Measurements from ENCODE around the gene TTC21A.
"Not testable (repeated sequence)": the region's sequence is repeated elsewhere in the genome, so short reads cannot be mapped to it uniquely, and the experiment has no call there.

The TTC21A gene, protein sequence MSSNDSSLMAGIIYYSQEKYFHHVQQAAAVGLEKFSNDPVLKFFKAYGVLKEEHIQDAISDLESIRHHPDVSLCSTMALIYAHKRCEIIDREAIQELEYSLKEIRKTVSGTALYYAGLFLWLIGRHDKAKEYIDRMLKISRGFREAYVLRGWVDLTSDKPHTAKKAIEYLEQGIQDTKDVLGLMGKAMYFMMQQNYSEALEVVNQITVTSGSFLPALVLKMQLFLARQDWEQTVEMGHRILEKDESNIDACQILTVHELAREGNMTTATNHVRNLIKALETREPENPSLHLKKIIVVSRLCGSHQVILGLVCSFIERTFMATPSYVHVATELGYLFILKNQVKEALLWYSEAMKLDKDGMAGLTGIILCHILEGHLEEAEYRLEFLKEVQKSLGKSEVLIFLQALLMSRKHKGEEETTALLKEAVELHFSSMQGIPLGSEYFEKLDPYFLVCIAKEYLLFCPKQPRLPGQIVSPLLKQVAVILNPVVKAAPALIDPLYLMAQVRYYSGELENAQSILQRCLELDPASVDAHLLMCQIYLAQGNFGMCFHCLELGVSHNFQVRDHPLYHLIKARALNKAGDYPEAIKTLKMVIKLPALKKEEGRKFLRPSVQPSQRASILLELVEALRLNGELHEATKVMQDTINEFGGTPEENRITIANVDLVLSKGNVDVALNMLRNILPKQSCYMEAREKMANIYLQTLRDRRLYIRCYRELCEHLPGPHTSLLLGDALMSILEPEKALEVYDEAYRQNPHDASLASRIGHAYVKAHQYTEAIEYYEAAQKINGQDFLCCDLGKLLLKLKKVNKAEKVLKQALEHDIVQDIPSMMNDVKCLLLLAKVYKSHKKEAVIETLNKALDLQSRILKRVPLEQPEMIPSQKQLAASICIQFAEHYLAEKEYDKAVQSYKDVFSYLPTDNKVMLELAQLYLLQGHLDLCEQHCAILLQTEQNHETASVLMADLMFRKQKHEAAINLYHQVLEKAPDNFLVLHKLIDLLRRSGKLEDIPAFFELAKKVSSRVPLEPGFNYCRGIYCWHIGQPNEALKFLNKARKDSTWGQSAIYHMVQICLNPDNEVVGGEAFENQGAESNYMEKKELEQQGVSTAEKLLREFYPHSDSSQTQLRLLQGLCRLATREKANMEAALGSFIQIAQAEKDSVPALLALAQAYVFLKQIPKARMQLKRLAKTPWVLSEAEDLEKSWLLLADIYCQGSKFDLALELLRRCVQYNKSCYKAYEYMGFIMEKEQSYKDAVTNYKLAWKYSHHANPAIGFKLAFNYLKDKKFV (N-terminal part only)

DNA sequence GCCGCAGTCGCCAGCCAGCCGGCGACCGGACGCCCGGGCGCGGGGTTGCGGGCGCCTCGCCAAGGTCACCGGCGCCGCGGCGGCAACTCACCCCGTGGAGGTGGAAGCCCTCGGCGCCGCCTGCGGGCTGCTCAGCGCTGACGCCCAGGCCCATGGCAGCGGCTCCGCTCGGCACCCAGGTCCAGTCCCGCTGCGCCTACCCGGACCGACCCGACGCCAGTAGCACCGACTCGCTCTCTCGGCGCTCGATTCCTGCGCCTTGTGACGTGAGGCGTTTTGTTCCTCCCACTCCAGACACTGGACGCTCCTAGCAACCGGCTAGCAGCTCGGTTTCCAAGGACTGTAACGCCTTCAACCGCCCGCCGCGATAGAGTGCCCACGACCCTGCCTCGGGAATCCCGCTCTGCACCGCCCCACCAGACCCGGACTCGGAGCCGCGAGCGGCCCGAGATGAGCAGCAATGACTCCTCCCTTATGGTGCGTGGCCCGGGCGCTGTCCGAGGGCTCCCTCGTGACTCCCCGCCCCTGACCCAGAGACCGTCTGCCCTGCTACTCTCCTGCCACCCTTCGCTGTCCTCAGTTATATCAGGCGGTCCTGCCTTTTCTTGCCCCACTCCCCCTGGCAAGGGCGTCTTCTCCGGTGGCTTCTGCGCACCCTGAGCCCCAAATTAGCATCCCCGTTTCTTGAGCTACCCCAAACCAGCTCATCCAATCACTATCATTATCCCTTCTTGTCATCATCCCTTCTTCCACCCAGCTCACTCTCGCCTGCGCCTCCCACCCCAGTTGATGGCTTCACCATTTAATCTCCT, at the start of gene TTC21A, which contains the start of gene GORASP1:
TSS of gene TTC21A (plus strand) at position 293 of the 812 bp plus-strand sequence. CDS start at position 451, 158 bp downstream.
TSS of gene GORASP1 (minus strand) at position 240 of the 812 bp plus-strand sequence. CDS start at position 154, 86 bp downstream.
- peak; percentile 28 to 94 (median 87) for DNase-seq

DNA sequence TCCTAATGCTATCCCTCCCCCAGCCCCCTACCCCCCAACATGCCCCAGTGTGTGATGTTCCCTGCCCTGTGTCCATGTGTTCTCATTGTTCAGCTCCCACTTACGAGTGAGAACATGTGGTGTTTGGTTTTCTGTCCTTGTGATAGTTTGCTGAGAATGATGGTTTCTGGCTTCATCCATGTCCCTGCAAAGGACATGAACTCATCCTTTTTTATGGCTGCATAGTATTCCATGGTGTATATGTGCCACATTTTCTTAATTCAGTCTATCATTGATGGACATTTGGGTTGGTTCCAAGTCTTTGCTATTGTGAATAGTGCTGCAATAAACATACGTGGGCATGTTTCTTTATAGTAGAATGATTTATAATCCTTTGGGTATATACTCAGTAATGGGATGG, 46.3 kb upstream of the TTC21A start:
- not testable (repeated sequence) for DNase-seq

DNA sequence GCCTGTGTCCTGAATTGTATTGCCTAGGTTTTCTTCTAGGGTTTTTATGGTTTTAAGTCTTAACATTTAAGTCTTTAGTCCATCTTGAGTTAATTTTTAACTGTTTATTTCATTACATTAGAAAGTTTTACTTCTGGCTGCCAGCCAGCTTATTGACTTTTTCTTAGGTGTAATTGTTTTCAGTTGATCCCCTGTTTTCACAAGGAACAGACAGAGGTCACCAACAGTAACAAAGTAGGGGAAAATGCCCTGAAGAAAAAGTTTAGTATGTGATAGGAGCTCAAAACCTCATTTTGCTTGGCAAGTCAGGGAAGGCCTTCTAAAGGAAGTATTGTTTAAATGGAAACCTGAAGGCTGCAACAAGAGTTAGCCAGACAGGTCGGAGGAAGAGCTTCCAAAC, 45.3 kb upstream of the TTC21A start:
- no peak for DNase-seq

DNA sequence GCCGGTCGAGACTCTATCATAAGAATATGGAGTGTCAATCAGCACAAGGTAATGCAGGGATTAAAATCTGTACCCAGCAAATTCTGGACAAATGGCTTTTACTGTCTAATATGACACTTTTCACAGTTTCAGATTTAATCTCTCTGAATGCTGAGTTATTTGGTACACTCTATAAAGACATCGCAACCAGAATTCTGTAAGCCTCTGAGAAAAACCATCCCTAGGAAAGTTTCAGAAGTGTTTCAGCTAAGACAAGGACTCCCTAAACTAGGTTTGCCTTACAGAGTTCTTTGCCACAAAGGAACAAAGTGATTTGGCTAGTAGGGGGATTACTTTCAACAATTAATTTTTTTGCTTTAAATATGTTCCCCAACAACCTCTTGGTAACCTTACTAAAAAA, 44.3 kb upstream of the TTC21A start:
- DNase-seq, result no peak

DNA sequence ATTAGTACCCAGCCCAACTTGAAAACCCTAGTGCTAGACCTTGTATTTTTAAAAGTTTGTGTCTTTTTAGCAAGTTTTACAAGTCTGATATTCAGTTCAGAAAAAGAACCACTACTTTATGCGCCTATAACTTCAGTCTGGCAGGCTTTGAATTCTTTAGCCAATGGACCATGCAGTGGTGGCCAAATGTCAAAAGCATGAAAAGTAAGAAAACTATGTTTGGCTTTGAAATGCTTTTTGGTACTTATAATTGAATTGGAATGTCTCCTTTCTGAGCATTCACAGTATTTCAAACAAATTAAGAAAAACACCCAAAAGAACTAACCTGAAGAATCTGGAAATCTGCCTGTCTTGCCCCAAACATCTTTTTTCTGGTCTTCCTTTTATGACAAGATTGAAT, 42.8 kb upstream of the TTC21A start:
- no peak for DNase-seq

DNA sequence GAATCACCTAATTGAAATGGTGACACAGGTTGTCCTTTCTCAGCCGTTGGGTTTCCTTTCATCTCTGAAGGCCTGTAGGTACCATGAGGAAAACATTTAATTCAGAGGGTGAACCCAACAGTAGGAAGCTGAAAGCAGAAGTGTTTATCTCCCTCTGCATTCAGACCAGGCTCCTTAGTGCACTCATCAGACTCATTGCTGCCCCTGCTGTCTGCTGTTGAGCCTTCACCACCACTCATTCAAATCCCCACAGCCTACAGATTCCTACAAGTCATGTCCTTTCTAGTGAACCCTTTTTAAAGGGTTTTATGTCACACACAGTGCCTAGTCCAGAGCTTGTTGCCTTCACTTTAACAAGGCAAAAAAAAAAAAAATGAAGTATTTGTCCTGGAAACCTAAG, 42.3 kb upstream of the TTC21A start:
- peak in 11 of 58 donors; percentile 1 to 10 (median 6) for DNase-seq

DNA sequence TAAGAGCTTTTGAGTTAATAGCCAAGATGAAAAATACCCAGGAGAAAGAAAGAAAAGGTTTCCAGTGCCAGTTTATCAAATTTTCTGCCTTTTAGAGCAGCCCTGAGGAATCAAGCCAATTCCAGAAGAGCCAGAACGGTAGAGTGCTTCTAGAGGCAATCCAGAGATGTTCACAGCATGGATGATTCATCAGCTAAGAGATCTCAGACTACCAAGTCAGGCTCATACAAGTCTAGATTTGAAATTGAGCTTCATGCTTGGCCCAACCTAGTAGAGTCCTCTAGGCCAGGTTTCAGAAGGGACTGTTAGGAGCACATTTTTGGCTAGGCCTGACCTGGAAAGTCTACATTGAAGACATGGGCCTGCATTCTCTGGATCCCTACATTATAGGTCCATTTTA, 40.2 kb upstream of the TTC21A start:
- no peak for DNase-seq

DNA sequence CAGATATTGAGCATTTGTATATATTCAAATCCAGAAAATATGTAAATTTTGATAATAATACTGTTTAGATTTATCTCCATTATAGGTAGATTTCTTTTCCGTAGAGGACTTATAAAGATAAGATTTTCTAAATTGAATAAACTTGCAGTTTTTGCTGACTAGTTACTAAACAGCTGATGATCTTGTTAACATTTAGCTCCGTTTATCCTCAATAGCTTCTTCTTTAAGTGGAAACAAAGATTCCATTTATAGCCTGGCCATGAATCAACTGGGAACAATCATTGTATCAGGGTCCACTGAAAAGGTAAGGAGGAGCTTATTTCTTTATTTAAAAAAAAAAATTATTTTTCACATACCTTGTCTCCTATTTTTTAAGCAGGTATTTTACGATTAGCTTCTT, 38.9 kb upstream of the TTC21A start:
- no peak for DNase-seq

DNA sequence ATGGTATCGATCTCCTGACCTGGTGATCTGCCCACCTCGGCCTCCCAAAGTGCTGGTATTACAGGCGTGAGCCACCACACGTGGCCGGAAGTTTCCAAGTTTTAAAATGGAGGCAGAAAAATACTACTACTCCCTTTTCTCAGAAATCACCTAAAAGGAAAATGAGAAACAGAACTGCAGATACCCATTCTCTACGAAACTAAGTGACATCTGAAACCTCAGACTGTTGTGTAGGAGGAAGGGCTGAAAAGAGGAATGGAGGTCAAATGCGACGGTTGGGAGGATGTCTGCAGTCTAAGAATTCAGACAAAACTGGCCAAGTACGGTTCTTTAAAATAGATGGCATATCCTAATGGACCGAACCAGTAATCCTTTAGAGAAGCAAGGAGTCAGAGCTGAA, 31.6 kb upstream of the TTC21A start:
- DNase-seq, result no peak

DNA sequence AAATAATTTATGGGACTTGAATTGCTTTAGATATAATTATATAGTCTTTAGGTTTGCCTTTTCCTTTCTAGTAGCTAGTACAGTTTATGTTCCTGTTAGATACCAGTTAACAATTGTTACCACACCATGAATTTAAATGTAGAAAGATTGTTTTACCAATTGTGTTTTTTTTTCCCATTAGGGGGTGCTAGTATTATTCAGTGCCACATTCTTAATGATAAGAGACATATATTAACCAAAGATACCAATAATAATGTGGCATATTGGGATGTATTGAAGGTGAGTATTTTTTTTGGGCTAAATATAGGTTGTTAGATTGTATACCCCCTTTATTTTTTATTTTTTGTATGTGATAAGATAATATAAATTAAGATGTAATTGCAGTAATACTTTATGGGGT, 27.9 kb upstream of the TTC21A start:
- no peak for DNase-seq

DNA sequence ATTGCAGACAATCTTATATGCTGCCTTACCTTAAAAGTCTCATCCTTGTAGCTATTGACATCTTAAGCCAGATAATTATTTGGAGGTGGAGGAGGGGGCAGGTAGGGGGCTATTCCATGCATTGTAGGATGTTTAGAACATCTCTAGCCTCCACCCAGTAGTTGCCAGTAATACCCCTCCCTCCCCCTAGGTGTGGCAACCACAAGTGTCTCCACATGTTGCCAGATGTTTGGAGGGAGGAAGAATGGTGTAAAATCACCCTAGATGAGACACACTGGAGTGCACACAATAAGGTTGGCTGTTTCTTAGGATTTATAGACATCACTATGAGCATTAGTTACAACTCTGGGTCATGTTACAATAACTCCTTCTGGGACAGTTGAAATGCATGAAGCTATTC, 27.5 kb upstream of the TTC21A start:
- DNase-seq, result no peak

DNA sequence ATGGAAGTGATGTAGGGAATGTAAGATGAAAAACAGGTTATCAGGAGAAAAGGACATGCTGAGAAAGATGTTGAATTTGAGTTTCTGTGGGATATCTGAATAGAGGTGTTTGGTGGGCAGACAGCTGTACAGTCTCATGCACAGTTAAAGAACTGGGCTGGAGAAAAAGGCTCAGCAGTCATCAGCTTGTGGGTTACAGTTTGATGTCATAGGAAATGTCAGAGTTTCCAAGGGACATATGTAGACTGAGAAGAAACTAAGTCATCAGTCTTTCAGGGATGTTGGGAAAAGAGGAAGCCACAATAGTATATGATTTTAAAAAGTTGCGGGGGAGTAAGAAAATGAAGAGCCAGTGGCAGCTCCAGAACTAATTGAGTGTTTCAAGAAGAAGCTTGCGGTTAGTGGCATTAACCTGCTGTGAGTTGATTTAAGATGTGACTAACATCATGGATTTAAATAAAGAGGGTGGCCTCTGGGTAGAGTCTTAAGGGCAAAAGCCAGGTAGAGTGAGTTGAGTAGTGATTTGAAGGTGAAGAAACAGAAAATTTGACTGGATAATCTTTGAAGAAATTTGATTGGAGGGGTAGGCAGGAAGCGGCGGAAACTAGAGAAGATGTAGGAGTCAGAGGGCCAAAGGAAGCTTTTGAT, 24.7 kb upstream of the TTC21A start:
- DNase-seq, result no peak

DNA sequence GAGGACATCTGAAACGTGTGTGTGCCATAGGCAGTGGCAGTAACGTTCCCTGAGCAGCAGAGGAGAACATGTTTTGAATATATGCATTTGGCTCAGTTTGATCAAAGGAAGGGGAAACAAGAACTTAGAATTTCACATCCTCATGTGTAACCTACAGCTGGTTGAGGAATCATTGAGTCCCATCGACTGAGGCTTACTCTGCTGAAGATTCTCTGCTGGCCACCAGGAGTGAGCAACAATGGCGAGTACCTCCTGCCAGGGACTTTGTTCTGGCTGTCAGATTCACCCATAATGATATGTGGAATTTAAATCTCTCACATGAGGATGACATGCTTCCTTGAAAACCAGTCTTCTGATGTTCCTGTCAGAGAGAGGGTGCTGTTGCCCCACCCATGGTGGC, 21.3 kb upstream of the TTC21A start:
- DNase-seq, result no peak

DNA sequence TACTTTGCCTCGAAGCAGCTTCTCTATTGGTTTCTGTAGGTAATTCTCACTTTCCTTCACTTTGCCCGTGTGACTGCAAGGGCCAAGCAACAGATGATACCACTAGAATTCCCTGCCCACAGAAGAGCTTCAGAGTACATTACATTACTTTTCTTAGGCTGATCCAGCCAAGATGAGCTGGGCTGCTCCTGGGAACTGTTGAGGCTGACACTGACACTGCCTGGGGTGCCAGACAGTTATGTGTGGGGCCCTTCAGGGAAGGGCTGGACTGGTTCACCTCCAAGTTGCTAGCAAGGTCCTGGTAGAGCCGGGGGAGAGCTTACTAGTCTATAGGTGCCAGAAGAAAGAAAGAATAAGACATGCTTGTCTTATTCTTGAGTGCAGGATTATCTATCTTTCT, 19.0 kb upstream of the TTC21A start:
- DNase-seq, result no peak

DNA sequence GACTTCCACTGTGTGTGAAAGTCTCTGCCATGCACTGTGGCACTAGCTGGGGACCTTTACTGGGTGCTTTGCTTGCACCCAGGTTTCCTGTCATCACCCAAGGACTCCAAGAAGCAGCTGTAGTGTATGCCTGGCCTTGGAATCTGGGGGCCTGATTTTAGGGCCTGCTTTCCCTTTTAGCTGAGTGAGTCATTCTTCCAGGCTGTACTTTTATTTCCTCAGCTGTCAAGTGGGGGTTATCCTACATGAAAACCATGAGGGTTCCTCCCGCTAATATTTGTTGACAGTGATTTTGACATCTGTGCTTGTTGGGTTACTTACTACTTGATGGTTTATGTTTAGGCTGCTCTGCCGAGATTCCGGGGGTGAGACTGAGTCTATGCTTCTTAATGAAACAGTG, 18.6 kb upstream of the TTC21A start:
- no peak for DNase-seq

DNA sequence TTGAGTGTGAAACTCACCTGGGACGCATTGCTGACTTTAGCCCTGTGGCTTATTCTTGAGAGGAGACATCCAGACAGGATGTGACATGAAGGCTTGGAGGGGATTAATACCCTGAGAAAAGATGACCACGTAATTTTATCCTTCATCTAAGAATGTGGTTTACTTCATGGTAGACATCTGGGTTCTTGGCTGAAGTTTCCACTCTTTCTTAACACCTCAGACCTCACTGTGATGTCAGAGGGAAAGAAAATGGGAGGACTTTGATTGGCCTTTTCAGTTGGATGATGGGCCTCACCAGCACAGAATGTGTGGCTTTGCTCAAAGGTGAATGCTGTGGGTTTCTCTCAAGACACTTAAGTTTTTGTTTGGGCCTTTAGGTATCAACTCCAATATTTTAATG, 16.6 kb upstream of the TTC21A start:
- no peak for DNase-seq

DNA sequence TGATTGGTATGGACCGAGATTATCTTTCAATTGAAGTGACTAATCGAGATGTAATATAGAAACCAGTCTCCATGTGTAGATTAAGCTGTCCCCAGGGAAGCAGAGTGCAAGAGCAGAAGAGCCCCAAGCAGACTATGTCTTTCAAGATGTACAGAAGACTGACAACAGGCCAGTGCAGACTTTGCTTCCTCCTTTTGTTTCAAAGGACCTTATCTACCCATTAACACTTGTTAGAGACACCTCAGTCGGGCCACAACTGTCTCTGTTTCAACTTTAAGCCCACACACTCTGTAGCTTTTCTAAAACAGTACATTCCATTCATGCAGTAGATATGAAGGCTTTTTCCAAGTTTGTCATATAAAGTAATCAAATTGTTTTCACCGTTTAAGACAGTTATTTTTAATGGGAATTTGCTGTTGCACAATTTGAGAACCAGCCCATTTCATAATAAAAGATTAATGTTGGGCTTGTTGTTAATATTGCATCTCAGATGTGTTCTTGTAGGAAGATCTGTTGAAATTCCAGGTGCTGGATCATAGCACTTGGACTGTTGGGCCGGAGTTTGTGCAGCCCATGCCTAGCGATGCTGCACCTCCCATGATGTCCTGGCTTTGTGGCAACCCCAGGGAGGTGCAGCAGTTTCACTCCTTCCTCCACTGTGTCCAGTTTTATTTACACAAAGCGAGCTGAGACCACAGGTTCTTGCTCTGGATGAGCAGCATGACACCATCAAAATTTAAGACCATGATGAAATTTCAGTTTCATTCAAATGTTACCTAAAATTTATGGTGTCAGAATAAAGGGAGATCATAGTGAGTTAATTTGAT, 12.4 kb upstream of the TTC21A start:
- DNase-seq, result no peak

DNA sequence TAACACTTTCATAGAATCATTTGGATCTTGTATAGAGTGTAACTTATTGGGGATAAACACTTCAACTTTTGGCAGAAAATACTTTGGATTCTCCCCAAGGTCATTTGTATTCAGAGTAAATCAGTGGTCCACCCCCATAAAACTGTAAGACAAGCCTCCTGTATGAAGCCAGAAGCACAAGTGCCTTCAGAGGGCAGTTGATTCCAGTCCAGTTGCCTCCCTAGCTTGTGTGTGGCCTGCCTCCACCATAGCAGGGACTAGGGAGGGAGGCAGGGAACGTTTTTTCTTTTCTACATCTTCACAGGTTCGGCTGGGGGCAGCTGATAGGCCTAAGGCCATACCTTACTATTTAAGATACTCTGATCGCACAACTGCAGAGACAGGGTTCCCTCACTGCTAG, 11.7 kb upstream of the TTC21A start:
- DNase-seq, result peak in 2 of 58 donors; percentile 10 to 25

DNA sequence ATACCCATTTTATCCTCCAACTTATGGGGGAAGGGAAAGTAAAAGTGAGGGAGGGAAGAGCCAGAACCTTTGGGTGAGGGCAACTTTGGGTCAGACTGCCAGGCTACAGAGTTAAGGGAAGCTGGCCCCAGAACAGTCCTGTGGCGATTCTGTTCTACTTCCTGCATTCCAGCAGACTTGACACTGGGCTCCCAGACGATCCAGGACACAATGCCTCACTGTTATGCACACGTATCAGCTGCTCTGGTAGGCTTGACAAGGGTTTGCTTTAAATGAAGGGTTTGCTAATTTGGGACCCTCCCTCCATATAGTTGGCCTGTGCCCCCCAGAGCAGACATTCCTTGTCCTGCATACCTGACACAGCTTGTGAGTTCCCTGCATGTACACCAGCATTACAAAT, 10.7 kb upstream of the TTC21A start:
- peak in 26 of 58 donors; percentile 11 to 69 (median 38) for DNase-seq
